ENCODE data around the gene SCN8A.

GRCh38 chr12:51755251-51755650 lies 164.2 kb downstream of the SCN8A start:
- TF ChIP-seq JUNB (IDR thresholded peaks at IDR 0.05) (no peak), PBX3 (IDR thresholded peaks at IDR 0.05) (no peak), HDAC2 (IDR thresholded peaks at IDR 0.05) (no peak), POLR2A (IDR thresholded peaks at IDR 0.05; ENCODE audit: low read length) (no peak), E2F6 (IDR thresholded peaks at IDR 0.05; ENCODE audit: borderline replicate concordance, low read depth) (no peak), CTCF (IDR thresholded peaks at IDR 0.05) (no peak), SMC3 (IDR thresholded peaks at IDR 0.05) (no peak), NFE2L2 (conservative IDR thresholded peaks at IDR 0.05; ENCODE audit: low read length) (no peak)

Data from A549 (cell line).